ENCODE data around the gene SLC39A11.

DNA sequence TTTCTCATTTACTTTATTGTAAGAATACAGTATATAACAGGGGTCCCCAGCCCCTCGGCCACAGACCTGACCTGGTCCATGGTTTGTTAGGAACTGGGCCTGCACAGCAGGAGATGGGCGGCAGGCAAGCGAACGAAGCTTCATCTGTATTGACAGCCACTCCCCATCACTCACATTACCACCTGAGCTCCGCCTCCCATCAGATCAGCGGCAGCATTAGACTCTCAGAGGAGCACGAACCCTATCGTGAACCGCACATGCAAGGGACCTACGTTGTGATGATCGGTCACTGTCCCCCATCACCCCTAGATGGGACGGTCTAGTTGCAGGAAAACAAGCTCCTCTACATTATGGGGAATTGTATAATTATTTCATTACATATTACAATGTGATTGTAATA lies 410.6 kb downstream of the SLC39A11 start:
- TF ChIP-seq, protein P1, sequence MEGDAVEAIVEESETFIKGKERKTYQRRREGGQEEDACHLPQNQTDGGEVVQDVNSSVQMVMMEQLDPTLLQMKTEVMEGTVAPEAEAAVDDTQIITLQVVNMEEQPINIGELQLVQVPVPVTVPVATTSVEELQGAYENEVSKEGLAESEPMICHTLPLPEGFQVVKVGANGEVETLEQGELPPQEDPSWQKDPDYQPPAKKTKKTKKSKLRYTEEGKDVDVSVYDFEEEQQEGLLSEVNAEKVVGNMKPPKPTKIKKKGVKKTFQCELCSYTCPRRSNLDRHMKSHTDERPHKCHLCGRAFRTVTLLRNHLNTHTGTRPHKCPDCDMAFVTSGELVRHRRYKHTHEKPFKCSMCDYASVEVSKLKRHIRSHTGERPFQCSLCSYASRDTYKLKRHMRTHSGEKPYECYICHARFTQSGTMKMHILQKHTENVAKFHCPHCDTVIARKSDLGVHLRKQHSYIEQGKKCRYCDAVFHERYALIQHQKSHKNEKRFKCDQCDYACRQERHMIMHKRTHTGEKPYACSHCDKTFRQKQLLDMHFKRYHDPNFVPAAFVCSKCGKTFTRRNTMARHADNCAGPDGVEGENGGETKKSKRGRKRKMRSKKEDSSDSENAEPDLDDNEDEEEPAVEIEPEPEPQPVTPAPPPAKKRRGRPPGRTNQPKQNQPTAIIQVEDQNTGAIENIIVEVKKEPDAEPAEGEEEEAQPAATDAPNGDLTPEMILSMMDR (IDR thresholded peaks at IDR 0.05): no peak
- TF ChIP-seq POLR2AphosphoS5 (IDR thresholded peaks at IDR 0.05): no peak

Measured in upper lobe of left lung (tissue), 4 donors.